B cell (primary cell): ENCODE measurements around the gene FBF1. TPM values are rescaled to one million over a fixed set of nuclear protein-coding genes. Genes with fewer than 3 reads are reported as not detected.

Source experiments
- ATAC-seq: fragments of 200-7000 bp; cut with Tn5 transposase; one replicate; pipeline ENCODE4 v1.10.0; 2021; ENCODE audit warnings: low read depth, mild to moderate bottlenecking, moderate number of reproducible peaks, moderate library complexity
- CTCF ChIA-PET: fragments of 350-600 bp; sonication (Branson Sonifier 250); formaldehyde crosslinking; loops from one replicate; lab custom pipeline; 2021; ENCODE audit warnings: antibody characterized with exemption, inconsistent platforms; lab: Charles Lee
- POLR2A ChIA-PET: fragments of 350-600 bp; sonication (Branson Sonifier 250); formaldehyde crosslinking; loops from one replicate; lab custom pipeline; 2021; ENCODE audit warnings: antibody characterized with exemption; lab: Charles Lee
- DNase-seq: peaks from one replicate; pipeline ENCODE4 v3.0.0; 2013
- H2AFZ ChIP-seq: 2 replicates; pipeline ENCODE4 v1.6.1; 2012; ENCODE audit warnings: mild to moderate bottlenecking, low read depth, low read length; ENCODE audit not compliant: insufficient read depth, poor library complexity, severe bottlenecking
- H3K27ac ChIP-seq, 2 donors: 1 replicate in 1 of 2; 2 replicates in 1 of 2; pipeline ENCODE4 v1.5.1; 2012 to 2013; ENCODE audit warnings: low read length in 2 of 2, mild to moderate bottlenecking in 2 of 2, moderate library complexity in 1 of 2
- H3K27me3 ChIP-seq, 4 experiments: fragments of 200-600 bp in 1 of 4; sonication (generic) in 1 of 4; replicated peaks in 1 of 4; 1 replicate in 2 of 4; 2 replicates in 2 of 4; pipeline versions ENCODE4 v1.6.1 to v1.7.0; 2013 to 2016; ENCODE audit warnings: low read length in 3 of 4, mild to moderate bottlenecking in 2 of 4, mixed read lengths in 1 of 4, moderate library complexity in 1 of 4; ENCODE audit not compliant: insufficient read depth in 4 of 4, control insufficient read depth in 3 of 4; ENCODE audit errors: control extremely low read depth in 1 of 4
- H3K36me3 ChIP-seq, 2 experiments: replicated peaks in 1 of 2; 1 replicate in 1 of 2; 2 replicates in 1 of 2; pipeline versions ENCODE4 v1.6.1 to v1.7.1; 2013; ENCODE audit warnings: low read length in 1 of 2; ENCODE audit not compliant: insufficient read depth in 2 of 2, control insufficient read depth in 1 of 2; ENCODE audit errors: control extremely low read depth in 1 of 2, extremely low read depth in 1 of 2
- H3K4me1 ChIP-seq, 2 donors: fragments of 200-600 bp in 1 of 2; sonication (generic) in 1 of 2; 1 replicate in 1 of 2; 2 replicates in 1 of 2; pipeline versions ENCODE4 v1.5.1 to v1.6.1; 2013 to 2017; ENCODE audit warnings: low read length in 2 of 2; ENCODE audit not compliant: control insufficient read depth in 2 of 2, insufficient read depth in 2 of 2
- H3K4me2 ChIP-seq: replicated peaks from 2 replicates; pipeline ENCODE3; 2012; ENCODE audit warnings: mild to moderate bottlenecking, low read depth, low read length; ENCODE audit not compliant: poor library complexity, severe bottlenecking
- H3K4me3 ChIP-seq, 5 experiments: fragments of 200-600 bp in 1 of 5; sonication (generic) in 1 of 5; 1 replicate in 3 of 5; 2 replicates in 2 of 5; pipeline versions ENCODE4 v1.5.1 to v1.7.0; 2011 to 2016; ENCODE audit warnings: low read length in 4 of 5, mild to moderate bottlenecking in 4 of 5, low read depth in 2 of 5, control low read depth in 1 of 5, moderate library complexity in 1 of 5; ENCODE audit not compliant: insufficient read depth in 1 of 5; ENCODE audit errors: control extremely low read depth in 1 of 5, extremely low read depth in 1 of 5
- H3K79me2 ChIP-seq: fragments of 200-600 bp; sonication (generic); one replicate; pipeline ENCODE4 v1.6.0; 2016; ENCODE audit warnings: low read length; ENCODE audit not compliant: control insufficient read depth, insufficient read depth
- H3K9ac ChIP-seq: fragments of 200-600 bp; sonication (generic); 2 replicates; pipeline ENCODE4 v1.6.1; 2017; ENCODE audit warnings: mild to moderate bottlenecking, low read length, moderate library complexity
- H3K9me3 ChIP-seq, 3 donors: one replicate each; pipeline versions ENCODE4 v1.6.1 to v1.7.1; 2013; ENCODE audit warnings: low read length in 2 of 3; ENCODE audit not compliant: control insufficient read depth in 2 of 3, insufficient read depth in 1 of 3; ENCODE audit errors: control extremely low read depth in 1 of 3
- H4K20me1 ChIP-seq: 2 replicates; pipeline ENCODE4 v1.6.0; 2012; ENCODE audit warnings: mild to moderate bottlenecking, low read length; ENCODE audit not compliant: insufficient read depth, control insufficient read depth, poor library complexity, severe bottlenecking
- H3K27ac Mint-ChIP-seq: one replicate; pipeline ENCODE4 v1.8.0; 2021; ENCODE audit warnings: mixed read lengths
- H3K27me3 Mint-ChIP-seq: one replicate; pipeline ENCODE4 v1.8.0; 2021; ENCODE audit warnings: mixed read lengths
- H3K4me1 Mint-ChIP-seq: one replicate; pipeline ENCODE4 v1.8.0; 2021; ENCODE audit warnings: mixed read lengths
- H3K4me3 Mint-ChIP-seq: one replicate; pipeline ENCODE4 v1.8.0; 2021; ENCODE audit warnings: mixed read lengths
- H3K9me3 Mint-ChIP-seq: one replicate; pipeline ENCODE4 v1.8.0; 2022; ENCODE audit warnings: mixed read lengths; ENCODE audit not compliant: insufficient read depth
- CTCF ChIP-seq: fragments of 200-600 bp; IDR thresholded peaks from one replicate; pipeline ENCODE4 v1.8.0; 2022; ENCODE audit warnings: antibody characterized with exemption, mild to moderate bottlenecking
- EZH2 ChIP-seq: IDR thresholded peaks from 2 replicates; pipeline ENCODE4 v1.6.1; 2012; ENCODE audit warnings: borderline replicate concordance, low read depth, mild to moderate bottlenecking, moderate library complexity, low read length; ENCODE audit not compliant: insufficient read depth, poor library complexity, severe bottlenecking
- WGBS: methylation state at CpG from one replicate; pipeline ENCODE4 v1.1.5; 2013; ENCODE audit warnings: missing lambda C conversion rate; ENCODE audit not compliant: insufficient coverage; 5-methylcytosine and 5-hydroxymethylcytosine counted together
- intact Hi-C: fragments of 100-400 bp; cut with micrococcal nuclease; formaldehyde crosslinking; loops from one replicate; pipeline ENCODE4 v1.10.0; 2022
- polyA plus RNA-seq: library from polyadenylated mRNA; depleted of rRNA; stranded (reverse); fragments of >200 nt; gene quantifications from 2 replicates; pipeline ENCODE4 v1.2.3, GENCODE V29; 2012
- total RNA-seq, 2 donors: library from RNA; stranded (reverse); fragments of 120-200 nt in 1 of 2; gene quantifications; 1 replicate in 1 of 2; 2 replicates in 1 of 2; pipeline versions ENCODE4 v1.2.3 to v1.2.4, GENCODE V29; 2013 to 2022

The FBF1 gene
- total and polyA plus RNA-seq, 2 donors (not counting 1 experiment from before 2014, with no cell fraction given) = 21.6 to 31.5 TPM

- Mint-ChIP-seq H3K4me3 (no peak overlapping the region), H3K27me3 (no peaks in the 10 kb centered on the region), H3K4me1 (no peaks in the 10 kb centered on the region), H3K9me3 (no peaks in the 10 kb centered on the region), H3K27ac (no peak overlapping the region)
- Histone ChIP-seq H3K27me3 (no peaks in the 10 kb centered on the region), H3K27ac (no peak overlapping the region), H4K20me1 (no peaks in the 10 kb centered on the region), H3K4me1 (no peaks in the 10 kb centered on the region), H3K9ac (no peak overlapping the region), H3K4me2 (no peak overlapping the region), H3K79me2 (no peaks in the 10 kb centered on the region), H3K9me3 (no peaks in the 10 kb centered on the region), H3K36me3 (no peaks in the 10 kb centered on the region), H3K4me3 (no peak overlapping the region), H2AFZ (no peak overlapping the region)
- CTCF ChIA-PET = interaction anchor here (1.1 to 1.6 kb wide), 4 partner anchors 19 to 162 kb away, joined by 3 to 5 read pairs (median 4); partner anchors contain the start of genes GALK1 and MRPL38
- intact Hi-C loops = no loop called here
- TF ChIP-seq CTCF = no peak
- no peak for TF ChIP-seq EZH2
- POLR2A ChIA-PET = no interaction called here
- DNase-seq = no peak
- no peak for ATAC-seq
- 100% methylated on average over 1 of the region's 4 CpGs for WGBS
Observed at GRCh38 chr17:75926456-75926855, 14.4 kb downstream of the FBF1 start.

GRCh38 chr17:75925912-75926311 is 14.9 kb downstream of the FBF1 start:
- no peaks in the 10 kb centered on the region for H3K4me1 ChIP-seq
- CTCF ChIA-PET = interaction anchor here (1.0 to 1.6 kb wide), 3 partner anchors 20 to 88 kb away, joined by 3 to 5 read pairs (median 3); partner anchors contain the start of gene MRPL38
- no peaks in the 10 kb centered on the region for H3K27me3 ChIP-seq
- Mint-ChIP-seq H3K27me3 (no peaks in the 10 kb centered on the region), H3K4me1 (no peaks in the 10 kb centered on the region), H3K27ac (no peak overlapping the region), H3K4me3 (no peak overlapping the region), H3K9me3 (no peaks in the 10 kb centered on the region)
- WGBS = 99% methylated on average over 15 of the region's 15 CpGs
- intact Hi-C loops = no loop called here
- H3K9ac ChIP-seq = no peak overlapping the region
- no peaks in the 10 kb centered on the region for H3K9me3 ChIP-seq
- no peak overlapping the region for H3K4me2 ChIP-seq
- no peaks in the 10 kb centered on the region for H3K36me3 ChIP-seq
- no peaks in the 10 kb centered on the region for H3K79me2 ChIP-seq
- no peak overlapping the region for H3K27ac ChIP-seq
- no peak for ATAC-seq
- H3K4me3 ChIP-seq = no peak overlapping the region
- DNase-seq = no peak
- TF ChIP-seq EZH2 = no peak
- no peak for TF ChIP-seq CTCF
- no peaks in the 10 kb centered on the region for H4K20me1 ChIP-seq
- POLR2A ChIA-PET = no interaction called here
- H2AFZ ChIP-seq = no peak overlapping the region
